Activated CD8-positive, alpha-beta T cell treated with anti-CD3 and anti-CD28 coated beads for 36 hours (primary cell): ENCODE measurements around the gene POLD2. TPM values are rescaled to one million over a fixed set of nuclear protein-coding genes. Genes with fewer than 3 reads are reported as not detected.

ENCODE experiments used
- ATAC-seq: fragments of 200-7000 bp; cut with Tn5 transposase; one replicate; pipeline ENCODE4 v1.10.0; 2021; ENCODE audit warnings: mild to moderate bottlenecking, moderate library complexity
- CTCF ChIA-PET: fragments of 350-600 bp; sonication (Branson Sonifier 250); formaldehyde crosslinking; loops from one replicate; lab custom pipeline; 2021; ENCODE audit warnings: antibody characterized with exemption; lab: Charles Lee
- POLR2A ChIA-PET: fragments of 350-600 bp; sonication (Branson Sonifier 250); formaldehyde crosslinking; loops from one replicate; lab custom pipeline; 2021; ENCODE audit warnings: antibody characterized with exemption; lab: Charles Lee
- DNase-seq: peaks from one replicate; pipeline ENCODE4 v3.0.0-alpha.2; 2020
- H3K27ac Mint-ChIP-seq: one replicate; pipeline ENCODE4 v1.8.0; 2021; ENCODE audit warnings: mild to moderate bottlenecking, mixed read lengths
- H3K27me3 Mint-ChIP-seq: one replicate; pipeline ENCODE4 v1.8.0; 2021; ENCODE audit warnings: mixed read lengths
- H3K36me3 Mint-ChIP-seq: one replicate; pipeline ENCODE4 v1.8.0; 2021; ENCODE audit warnings: low read depth, mixed read lengths
- H3K4me1 Mint-ChIP-seq: one replicate; pipeline ENCODE4 v1.8.0; 2021; ENCODE audit warnings: low read depth, mixed read lengths
- H3K4me3 Mint-ChIP-seq: one replicate; pipeline ENCODE4 v1.8.0; 2021; ENCODE audit warnings: mild to moderate bottlenecking, moderate library complexity, mixed read lengths
- H3K9me3 Mint-ChIP-seq: one replicate; pipeline ENCODE4 v1.8.0; 2021; ENCODE audit warnings: mixed read lengths
- CTCF ChIP-seq: fragments of 200-600 bp; IDR thresholded peaks from one replicate; pipeline ENCODE4 v1.8.0; 2022; ENCODE audit warnings: antibody characterized with exemption, mild to moderate bottlenecking
- intact Hi-C: fragments of 100-400 bp; cut with micrococcal nuclease; formaldehyde crosslinking; loops from one replicate; pipeline ENCODE4 v1.10.0; 2022
- total RNA-seq, 2 experiments: library from RNA; stranded (reverse); gene quantifications; one replicate each; pipeline ENCODE4 v1.2.3, GENCODE V29; 2021

POLD2 gene
- total RNA-seq, 2 experiments from 2014 or later: 243 to 251 TPM

GRCh38 chr7:44134943-44135628 lies 11.7 kb upstream of the POLD2 start:
- DNase-seq: no peak
- Mint-ChIP-seq H3K4me1 (no peaks in the 10 kb centered on the region), H3K27me3 (no peaks in the 10 kb centered on the region), H3K4me3 (no peak overlapping the region), H3K36me3 (no peaks in the 10 kb centered on the region), H3K9me3 (no peaks in the 10 kb centered on the region), H3K27ac (no peak overlapping the region)
- ATAC-seq: no peak
- TF ChIP-seq CTCF: no peak
- POLR2A ChIA-PET: no interaction called here
- intact Hi-C loops: no loop called here
- CTCF ChIA-PET: no interaction called here

- Mint-ChIP-seq H3K4me3 (no peak overlapping the region), H3K27ac (no peak overlapping the region), H3K4me1 (no peaks in the 10 kb centered on the region), H3K36me3 (no peaks in the 10 kb centered on the region), H3K27me3 (no peaks in the 10 kb centered on the region), H3K9me3 (no peaks in the 10 kb centered on the region)
- POLR2A ChIA-PET: no interaction called here
- no peak for TF ChIP-seq CTCF
- CTCF ChIA-PET: interaction anchor here (0.8 kb wide), 1 partner anchor 61 kb away, joined by 3 read pairs; no protein-coding TSS in a partner anchor
- intact Hi-C loops: no loop called here
- no peak for DNase-seq
- ATAC-seq: no peak
Observed at GRCh38 chr7:44133295-44133694, 9.9 kb upstream of the POLD2 start.

GRCh38 chr7:44132039-44132438 lies 8.7 kb upstream of the POLD2 start:
- Mint-ChIP-seq H3K27ac (no peak overlapping the region), H3K36me3 (no peaks in the 10 kb centered on the region), H3K4me1 (no peaks in the 10 kb centered on the region), H3K4me3 (no peak overlapping the region), H3K9me3 (no peaks in the 10 kb centered on the region), H3K27me3 (no peaks in the 10 kb centered on the region)
- TF ChIP-seq CTCF: no peak
- no peak for ATAC-seq
- DNase-seq: no peak
- CTCF ChIA-PET: interaction anchor here (1.0 to 2.1 kb wide), 2 partner anchors 12 to 15 kb away, joined by 4 to 7 read pairs; no protein-coding TSS in a partner anchor
- intact Hi-C loops: no loop called here
- POLR2A ChIA-PET: interaction anchor here (1.3 kb wide), 1 partner anchor 21 kb away, joined by 4 read pairs; no protein-coding TSS in a partner anchor

- ATAC-seq (peak; percentile 73), DNase-seq (peak; percentile 21)
- ChIA-PET POLR2A (interaction anchor here (0.6 to 1.3 kb wide), 5 partner anchors 15 to 641 kb away, joined by 3 to 4 read pairs (median 3); no protein-coding TSS in a partner anchor), CTCF (interaction anchor here (1.0 to 2.1 kb wide), 3 partner anchors 9 to 16 kb away, joined by 3 to 7 read pairs (median 4); no protein-coding TSS in a partner anchor)
- no peak overlapping the region for H3K27ac Mint-ChIP-seq
- intact Hi-C loops: no loop called here
- no peak for TF ChIP-seq CTCF
- H3K36me3 Mint-ChIP-seq: no peaks in the 10 kb centered on the region
- H3K27me3 Mint-ChIP-seq: no peaks in the 10 kb centered on the region
- H3K4me1 Mint-ChIP-seq: no peaks in the 10 kb centered on the region
- H3K4me3 Mint-ChIP-seq: no peak overlapping the region
- peaks cover 3% of the 10 kb centered on the region for H3K9me3 Mint-ChIP-seq
Observed at GRCh38 chr7:44131173-44132029, 8.1 kb upstream of the POLD2 start.
